NT2/D1 (cell line): ENCODE measurements around the gene DCDC1.

ENCODE experiments used
- DNase-seq: peaks from one replicate; pipeline ENCODE4 v3.0.0-alpha.2; 2011; ENCODE audit warnings: low read depth, low spot score
- H3K27me3 ChIP-seq: 2 replicates; pipeline ENCODE4 v1.6.0; 2011; ENCODE audit warnings: mild to moderate bottlenecking; ENCODE audit not compliant: insufficient read length, insufficient read depth
- H3K36me3 ChIP-seq: 2 replicates; pipeline ENCODE4 v1.6.1; 2011; ENCODE audit warnings: mild to moderate bottlenecking, low read length, mixed read lengths; ENCODE audit not compliant: insufficient read depth, insufficient read length
- H3K4me1 ChIP-seq: 2 replicates; pipeline ENCODE4 v1.5.1; 2011; ENCODE audit not compliant: insufficient read depth, insufficient read length
- H3K4me3 ChIP-seq: 2 replicates; pipeline ENCODE4 v1.5.1; 2011; ENCODE audit warnings: low read depth; ENCODE audit not compliant: insufficient read length
- H3K9ac ChIP-seq: 2 replicates; pipeline ENCODE4 v1.6.0; 2011; ENCODE audit warnings: low read depth; ENCODE audit not compliant: insufficient read length
- H3K9me3 ChIP-seq: 2 replicates; pipeline ENCODE4 v1.5.1; 2011; ENCODE audit warnings: mild to moderate bottlenecking, low read length; ENCODE audit not compliant: insufficient read depth
- SUZ12 ChIP-seq: IDR thresholded peaks from 2 replicates; pipeline ENCODE4 v1.6.1; 2011; ENCODE audit not compliant: insufficient read length, insufficient read depth; ENCODE audit errors: extremely low read depth
- YY1 ChIP-seq: IDR thresholded peaks from 2 replicates; pipeline ENCODE4 v1.6.1; 2011; ENCODE audit not compliant: insufficient read length, insufficient read depth
- ZNF274 ChIP-seq: IDR thresholded peaks from 2 replicates; pipeline ENCODE4 v1.6.1; 2011; ENCODE audit warnings: mild to moderate bottlenecking, low read depth, low read length

Gene DCDC1, protein sequence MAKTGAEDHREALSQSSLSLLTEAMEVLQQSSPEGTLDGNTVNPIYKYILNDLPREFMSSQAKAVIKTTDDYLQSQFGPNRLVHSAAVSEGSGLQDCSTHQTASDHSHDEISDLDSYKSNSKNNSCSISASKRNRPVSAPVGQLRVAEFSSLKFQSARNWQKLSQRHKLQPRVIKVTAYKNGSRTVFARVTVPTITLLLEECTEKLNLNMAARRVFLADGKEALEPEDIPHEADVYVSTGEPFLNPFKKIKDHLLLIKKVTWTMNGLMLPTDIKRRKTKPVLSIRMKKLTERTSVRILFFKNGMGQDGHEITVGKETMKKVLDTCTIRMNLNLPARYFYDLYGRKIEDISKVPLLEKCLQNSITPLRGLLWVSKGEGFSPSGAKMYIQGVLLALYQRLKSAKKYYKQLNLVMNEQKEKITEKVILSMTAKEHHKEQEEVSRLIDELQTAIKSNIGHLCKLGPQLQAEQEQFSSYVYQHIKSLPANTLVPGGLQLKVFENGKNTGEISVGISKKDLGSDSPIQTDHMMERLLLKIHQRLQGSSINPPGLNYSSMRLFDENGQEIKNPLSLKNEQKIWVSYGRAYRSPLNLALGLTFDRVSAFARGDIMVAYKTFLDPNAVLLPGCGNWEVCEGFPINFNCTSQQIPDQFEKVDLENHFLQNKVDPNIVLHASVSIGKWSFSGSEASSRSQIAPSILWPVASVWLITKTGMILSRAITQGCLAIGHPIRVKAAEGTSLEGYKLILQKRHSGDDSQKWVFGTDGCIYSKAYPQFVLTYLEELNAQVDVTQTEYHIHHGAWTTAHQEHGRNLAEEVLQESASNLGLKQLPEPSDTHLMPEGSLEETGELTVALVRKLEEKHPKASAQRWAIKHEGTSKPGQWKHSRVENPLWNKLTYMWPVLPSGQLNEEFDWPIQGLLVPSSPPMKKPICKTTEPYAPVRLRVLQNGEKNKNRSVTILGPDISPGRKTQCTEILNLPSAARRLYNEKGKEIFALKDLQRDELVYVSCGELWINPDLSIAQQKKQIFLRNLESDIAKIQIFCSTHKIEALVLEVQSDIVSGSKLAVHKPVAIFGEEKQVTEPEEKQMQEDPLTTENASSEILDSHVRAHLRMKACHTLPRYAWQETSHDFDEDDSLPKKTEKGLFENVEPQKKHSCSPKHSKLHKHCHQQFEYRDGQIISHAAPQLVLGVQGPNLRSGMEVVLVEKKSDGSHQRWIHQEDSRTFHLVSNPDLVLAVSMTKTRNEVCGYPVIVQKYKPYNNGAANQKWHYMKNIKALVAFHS (N-terminal part only)

GRCh38 chr11:31369348-31370329 is at the start of gene DCDC1, which contains the start of gene DNAJC24:
Gene DCDC1, minus strand, starts transcription at chr11:31369739. Its CDS starts 41,459 bp downstream, at chr11:31328280.
Gene DNAJC24, plus strand, starts transcription at chr11:31369860. Its CDS starts 889 bp downstream, at chr11:31370749.
- peak within 1 kb of the TSS; percentile 82 for H3K4me3 ChIP-seq
- no peaks in the 10 kb centered on the region for H3K4me1 ChIP-seq
- TF ChIP-seq ZNF274 (no peak), SUZ12 (no peak), YY1 (no peak)

DNA sequence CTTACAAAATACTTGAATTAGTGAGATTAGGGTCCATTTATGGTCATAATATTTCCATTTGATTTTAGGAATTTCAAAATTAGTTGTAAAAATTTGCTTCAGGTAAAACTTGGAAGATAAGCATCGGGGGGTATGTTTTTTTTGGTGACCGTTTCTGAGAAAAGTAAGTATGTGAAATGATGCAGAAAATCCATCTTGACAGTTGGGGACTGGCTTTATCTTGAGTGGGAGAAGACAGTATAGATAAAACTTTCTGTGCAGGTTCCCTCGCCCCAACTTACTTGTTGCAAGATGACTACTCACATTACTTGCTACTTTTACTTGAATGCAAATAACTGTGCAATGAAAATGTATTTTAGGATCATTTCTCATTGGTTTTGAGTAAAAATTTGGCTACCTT is 49.6 kb upstream of the DCDC1 start:
- H3K4me3 ChIP-seq, result no peak overlapping the region
- H3K9me3 ChIP-seq, result no peaks in the 10 kb centered on the region
- no peaks in the 10 kb centered on the region for H3K27me3 ChIP-seq
- TF ChIP-seq ZNF274 (no peak), YY1 (no peak), SUZ12 (no peak)
- H3K4me1 ChIP-seq, result no peaks in the 10 kb centered on the region
- no peak overlapping the region for H3K9ac ChIP-seq
- no peak for DNase-seq
- peaks cover 13% of the 10 kb centered on the region for H3K36me3 ChIP-seq

More at GRCh38 chr11:31369348-31370329, at the start of gene DCDC1, which contains the start of gene DNAJC24:
- Histone ChIP-seq H3K36me3 (no peaks in the 10 kb centered on the region), H3K9ac (peak within 1 kb of the TSS; percentile 86), H3K9me3 (no peaks in the 10 kb centered on the region), H3K27me3 (no peaks in the 10 kb centered on the region)
- peak; percentile 80 for DNase-seq

DNA sequence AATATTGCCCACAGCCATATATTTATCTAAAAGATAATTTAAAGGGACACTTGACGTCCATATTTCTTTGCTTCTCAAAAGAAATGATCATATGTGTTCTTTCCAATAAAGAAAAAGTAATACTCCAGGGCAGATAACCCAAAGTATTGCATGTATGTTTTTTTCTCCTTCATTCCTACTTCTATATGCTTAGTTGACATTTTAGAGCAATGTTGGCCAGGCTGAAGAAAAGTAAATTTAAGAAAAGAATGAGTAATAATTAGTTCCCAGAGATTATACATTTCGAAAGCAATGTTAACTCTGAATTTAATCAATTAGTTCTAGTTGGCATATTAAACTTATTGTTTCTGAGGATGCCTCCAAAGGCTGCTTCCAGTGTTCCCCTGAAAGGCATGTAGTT is 48.3 kb upstream of the DCDC1 start:
- DNase-seq, result no peak
- no peak overlapping the region for H3K9ac ChIP-seq
- H3K27me3 ChIP-seq, result no peaks in the 10 kb centered on the region
- TF ChIP-seq ZNF274, result no peak
- TF ChIP-seq YY1, result no peak
- no peak for TF ChIP-seq SUZ12
- H3K4me1 ChIP-seq, result no peaks in the 10 kb centered on the region
- no peak overlapping the region for H3K4me3 ChIP-seq
- peaks cover 13% of the 10 kb centered on the region for H3K36me3 ChIP-seq
- no peaks in the 10 kb centered on the region for H3K9me3 ChIP-seq

GRCh38 chr11:31417357-31417756 is 47.8 kb upstream of the DCDC1 start:
- Histone ChIP-seq H3K9me3 (no peaks in the 10 kb centered on the region), H3K9ac (no peak overlapping the region), H3K36me3 (peaks cover 13% of the 10 kb centered on the region), H3K27me3 (no peaks in the 10 kb centered on the region), H3K4me1 (no peaks in the 10 kb centered on the region), H3K4me3 (no peak overlapping the region)
- no peak for DNase-seq
- TF ChIP-seq YY1 (no peak), SUZ12 (no peak), ZNF274 (no peak)

DNA sequence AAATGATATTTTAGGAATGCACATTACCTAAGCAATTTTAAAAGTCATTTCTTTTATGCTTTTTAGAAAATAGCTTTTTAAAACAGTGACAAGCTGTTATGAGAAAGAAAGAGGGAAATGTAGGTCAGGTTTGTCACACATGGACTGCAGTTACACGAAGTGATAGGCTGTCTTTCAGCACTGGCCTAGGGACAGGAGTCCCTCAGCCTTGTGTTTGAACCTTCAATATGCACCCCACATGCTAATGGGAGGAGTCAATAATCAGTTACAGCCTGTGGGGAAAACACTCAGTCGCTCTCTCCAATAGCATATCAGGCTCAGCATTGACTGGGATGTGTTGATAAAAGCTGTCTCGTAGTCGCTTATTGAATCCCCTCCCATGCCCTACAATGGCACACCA is 45.9 kb upstream of the DCDC1 start:
- Histone ChIP-seq H3K27me3 (no peaks in the 10 kb centered on the region), H3K36me3 (peaks cover 13% of the 10 kb centered on the region), H3K4me1 (no peaks in the 10 kb centered on the region), H3K4me3 (no peak overlapping the region), H3K9me3 (no peaks in the 10 kb centered on the region), H3K9ac (no peak overlapping the region)
- no peak for TF ChIP-seq SUZ12
- no peak for TF ChIP-seq YY1
- TF ChIP-seq ZNF274, result no peak
- no peak for DNase-seq

DNA sequence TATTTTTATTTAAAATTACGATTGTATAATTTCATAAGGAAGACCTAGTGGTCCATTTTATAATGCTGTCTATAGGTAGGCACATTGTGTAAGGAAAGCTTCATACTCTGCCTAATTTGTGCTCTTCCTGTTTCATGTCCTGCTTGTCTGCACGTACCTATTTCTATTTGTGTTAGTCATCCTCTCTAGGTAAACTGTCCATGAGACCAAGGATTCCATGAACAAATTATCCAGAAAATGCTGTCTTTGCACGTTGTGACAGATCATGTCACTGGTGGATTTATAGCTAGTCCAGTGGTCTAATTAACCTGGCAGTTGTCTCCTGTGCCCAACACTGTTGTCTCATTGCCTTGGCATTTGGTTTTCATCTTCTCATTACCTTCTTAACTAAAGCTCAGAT is 44.8 kb upstream of the DCDC1 start:
- Histone ChIP-seq H3K36me3 (peaks cover 13% of the 10 kb centered on the region), H3K9me3 (no peaks in the 10 kb centered on the region), H3K4me3 (no peak overlapping the region), H3K9ac (no peak overlapping the region), H3K4me1 (no peaks in the 10 kb centered on the region), H3K27me3 (no peaks in the 10 kb centered on the region)
- DNase-seq, result no peak
- TF ChIP-seq ZNF274 (no peak), YY1 (no peak), SUZ12 (no peak)
